ENCODE results near the gene NEUROG2. TPM values are rescaled to one million over a fixed set of nuclear protein-coding genes. Genes with fewer than 3 reads are reported as not detected.

Gene NEUROG2
- total RNA-seq, 2 experiments from 2014 or later, result not detected

DNA sequence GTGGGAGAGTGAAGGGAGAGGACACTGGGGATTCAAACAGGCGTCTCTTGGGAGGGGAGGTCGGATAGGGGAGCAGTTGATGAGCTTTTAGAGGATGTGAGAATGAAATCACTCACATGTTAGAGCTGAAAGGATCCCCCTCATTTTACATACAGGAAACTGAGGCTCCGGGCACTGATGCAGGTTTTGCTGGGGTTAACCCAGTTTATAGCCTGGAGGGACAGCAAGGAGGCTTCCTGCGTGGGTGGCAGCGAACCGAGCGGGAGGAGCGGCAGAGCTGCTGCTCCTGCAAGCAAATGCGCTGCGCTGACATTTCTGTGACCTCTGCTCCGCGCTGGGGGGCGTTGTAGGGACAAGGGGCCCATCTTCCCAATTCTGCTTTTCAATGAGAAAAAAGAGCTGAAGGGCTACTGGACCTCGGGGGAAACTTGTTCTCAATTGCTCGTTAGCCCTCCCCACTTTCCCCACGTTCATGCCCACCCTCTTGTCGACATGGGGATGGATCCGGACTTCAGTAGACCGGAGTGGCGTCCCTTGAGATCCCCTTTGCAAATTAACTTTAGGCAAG, 1.2 kb upstream of the NEUROG2 start:
- Mint-ChIP-seq H3K36me3 (no peaks in the 10 kb centered on the region), H3K27me3 (peaks cover 88% of the 10 kb centered on the region), H3K9me3 (no peaks in the 10 kb centered on the region), H3K4me3 (peak overlapping the region; percentile 80), H3K4me1 (peaks cover 51% of the 10 kb centered on the region), H3K27ac (no peak overlapping the region)
- POLR2A ChIA-PET, result interaction anchor here (2.6 kb wide), 1 partner anchor 231 kb away, joined by 16 read pairs; the partner anchor contains the start of gene TIFA
- ATAC-seq (ENCODE audit: low read depth) (no peak), DNase-seq (peak; percentile 57)

DNA sequence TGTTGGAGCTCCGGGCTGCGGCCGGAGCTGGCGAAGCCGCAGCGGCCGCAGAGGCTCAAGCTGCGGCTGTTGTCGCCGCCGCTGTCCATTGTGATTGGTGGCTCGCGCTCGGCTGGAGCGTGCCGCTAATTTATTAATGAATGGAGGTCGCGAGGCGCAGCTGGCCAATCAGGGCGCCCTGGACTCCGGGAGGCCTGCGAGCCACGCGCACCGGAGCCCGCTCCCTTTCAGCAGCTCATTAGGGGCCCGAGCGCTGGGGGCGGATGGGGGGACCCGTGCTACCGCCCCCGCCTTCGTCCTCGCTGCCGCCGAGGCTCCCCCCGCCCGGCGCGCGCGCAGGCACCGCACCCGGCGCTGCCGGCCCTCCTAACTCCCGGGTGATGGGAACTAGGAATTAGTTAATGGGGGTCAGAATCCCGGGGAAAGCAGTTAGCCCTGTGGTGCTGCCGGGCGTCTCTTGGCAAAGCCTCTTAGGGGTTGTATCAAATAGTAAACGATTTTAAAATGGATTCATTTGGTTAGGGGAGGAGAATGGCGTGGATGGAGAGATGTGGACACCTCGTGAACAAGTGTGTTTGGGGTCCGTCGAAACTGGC, 589 bp upstream of the NEUROG2 start:
- ATAC-seq (ENCODE audit: low read depth) (no peak), DNase-seq (peak; percentile 47)
- POLR2A ChIA-PET, result interaction anchor here (0.6 to 2.6 kb wide), 2 partner anchors 54 to 230 kb away, joined by 7 to 16 read pairs; partner anchors contain the start of gene TIFA
- Mint-ChIP-seq H3K9me3 (no peaks in the 10 kb centered on the region), H3K36me3 (no peaks in the 10 kb centered on the region), H3K27me3 (peaks cover 88% of the 10 kb centered on the region), H3K4me1 (peaks cover 51% of the 10 kb centered on the region), H3K27ac (no peak overlapping the region), H3K4me3 (peak overlapping the region; percentile 94)

GRCh38 chr4:112515198-112516065, 548 bp downstream of the NEUROG2 start:
- ATAC-seq (ENCODE audit: low read depth) (peak; percentile 61), DNase-seq (peak; percentile 70)
- Mint-ChIP-seq H3K4me3 (peak overlapping the region; percentile 94), H3K36me3 (no peaks in the 10 kb centered on the region), H3K9me3 (no peaks in the 10 kb centered on the region), H3K4me1 (peaks cover 47% of the 10 kb centered on the region), H3K27ac (peak overlapping the region; percentile 82), H3K27me3 (peaks cover 85% of the 10 kb centered on the region)
- POLR2A ChIA-PET, result interaction anchor here (2.6 kb wide), 1 partner anchor 229 kb away, joined by 16 read pairs; the partner anchor contains the start of gene TIFA

DNA sequence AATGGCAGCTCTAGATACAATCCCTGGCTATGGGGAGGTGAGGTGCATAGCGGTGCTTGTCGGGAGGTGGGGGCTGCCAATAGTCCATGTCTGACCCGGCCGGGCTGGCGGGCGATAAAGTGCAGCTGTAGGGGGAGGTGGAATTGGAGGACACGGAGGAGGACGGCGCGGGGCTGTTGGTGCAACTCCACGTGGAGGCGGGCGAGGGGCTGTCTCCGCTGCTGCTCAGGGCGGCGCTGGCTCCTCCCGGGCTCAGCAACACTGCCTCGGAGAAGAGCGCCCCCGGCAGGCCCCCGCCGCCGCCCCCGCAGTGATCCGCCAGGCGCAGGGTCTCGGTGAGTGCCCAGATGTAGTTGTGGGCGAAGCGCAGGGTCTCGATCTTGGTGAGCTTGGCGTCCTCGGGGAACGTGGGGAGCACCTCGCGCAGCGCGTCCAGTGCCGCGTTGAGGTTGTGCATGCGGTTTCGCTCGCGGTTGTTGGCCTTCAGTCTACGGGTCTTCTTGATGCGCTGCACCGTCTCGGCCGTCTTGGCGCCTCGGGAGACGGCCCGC, 1.3 kb downstream of the NEUROG2 start:
- Mint-ChIP-seq H3K9me3 (no peaks in the 10 kb centered on the region), H3K27me3 (peaks cover 84% of the 10 kb centered on the region), H3K36me3 (no peaks in the 10 kb centered on the region), H3K4me1 (peaks cover 44% of the 10 kb centered on the region), H3K27ac (no peak overlapping the region), H3K4me3 (peak overlapping the region; percentile 94)
- no peak for DNase-seq
- ATAC-seq (ENCODE audit: low read depth), result no peak
- POLR2A ChIA-PET, result interaction anchor here (1.0 kb wide), 1 partner anchor 229 kb away, joined by 4 read pairs; the partner anchor contains the start of gene TIFA

GRCh38 chr4:112513971-112514646, 1.9 kb downstream of the NEUROG2 start:
- ATAC-seq (ENCODE audit: low read depth) (no peak), DNase-seq (peak; percentile 29)
- Mint-ChIP-seq H3K36me3 (no peaks in the 10 kb centered on the region), H3K4me1 (peaks cover 49% of the 10 kb centered on the region), H3K27ac (no peak overlapping the region), H3K4me3 (peak overlapping the region; percentile 94), H3K9me3 (no peaks in the 10 kb centered on the region), H3K27me3 (peaks cover 84% of the 10 kb centered on the region)
- POLR2A ChIA-PET, result interaction anchor here (1.0 kb wide), 1 partner anchor 228 kb away, joined by 4 read pairs; the partner anchor contains the start of gene TIFA

GRCh38 chr4:112511803-112512118, 4.2 kb downstream of the NEUROG2 start:
- Mint-ChIP-seq H3K9me3 (no peaks in the 10 kb centered on the region), H3K4me3 (peak overlapping the region; percentile 10), H3K36me3 (no peaks in the 10 kb centered on the region), H3K4me1 (peaks cover 36% of the 10 kb centered on the region), H3K27me3 (peaks cover 83% of the 10 kb centered on the region), H3K27ac (no peak overlapping the region)
- POLR2A ChIA-PET, result no interaction called here
- DNase-seq, result no peak
- no peak for ATAC-seq (ENCODE audit: low read depth)

- Mint-ChIP-seq H3K4me1 (peaks cover 35% of the 10 kb centered on the region), H3K27me3 (peaks cover 83% of the 10 kb centered on the region), H3K36me3 (no peaks in the 10 kb centered on the region), H3K27ac (no peak overlapping the region), H3K9me3 (no peaks in the 10 kb centered on the region), H3K4me3 (peak overlapping the region; percentile 45)
- POLR2A ChIA-PET, result no interaction called here
- DNase-seq (peak; percentile 31), ATAC-seq (ENCODE audit: low read depth) (no peak)
Measured at GRCh38 chr4:112511093-112511802, 4.7 kb downstream of the NEUROG2 start.

DNA sequence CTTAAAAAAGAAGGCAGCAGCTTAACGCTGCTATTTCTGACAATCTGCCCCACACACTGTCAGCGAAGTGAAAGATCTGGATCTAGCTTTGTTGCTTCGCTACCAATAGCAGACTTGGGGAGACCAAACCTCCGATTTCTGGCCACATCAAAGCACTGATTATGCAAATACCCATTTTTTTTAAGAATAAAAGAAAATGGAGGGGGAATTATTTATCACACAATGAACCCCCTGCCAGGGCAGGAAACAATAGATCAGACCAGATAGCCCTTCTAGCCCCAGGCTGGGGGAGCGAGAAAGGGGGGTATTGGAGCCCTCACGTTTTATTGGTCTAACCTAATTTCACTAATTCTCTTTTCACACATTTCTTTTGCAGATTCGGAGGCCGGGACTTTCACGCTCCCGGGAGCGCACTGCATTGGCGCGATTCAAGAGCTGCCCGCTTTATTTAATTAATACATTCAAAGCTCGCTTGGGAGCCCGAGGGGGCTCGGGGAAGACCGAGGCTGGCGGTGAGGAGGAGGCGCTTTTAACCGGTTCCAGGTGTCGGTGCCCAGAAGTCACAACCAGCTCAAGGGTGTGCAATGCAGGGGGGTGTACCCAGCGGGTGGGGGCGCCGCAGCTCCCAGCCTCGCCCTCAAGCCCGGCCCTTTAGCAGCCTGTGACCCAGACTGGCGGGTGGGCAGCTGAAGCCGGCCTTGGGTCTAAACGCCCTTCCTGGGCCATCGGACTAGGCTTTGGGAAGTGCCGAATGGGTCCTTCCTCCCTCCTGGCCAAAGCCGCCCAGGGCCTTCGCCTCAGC, 5.5 kb downstream of the NEUROG2 start:
- no peak overlapping the region for H3K27ac Mint-ChIP-seq
- H3K4me3 Mint-ChIP-seq, result peak overlapping the region; percentile 67
- POLR2A ChIA-PET, result no interaction called here
- no peaks in the 10 kb centered on the region for H3K36me3 Mint-ChIP-seq
- DNase-seq, result peak; percentile 39
- H3K27me3 Mint-ChIP-seq, result peaks cover 86% of the 10 kb centered on the region
- no peaks in the 10 kb centered on the region for H3K9me3 Mint-ChIP-seq
- H3K4me1 Mint-ChIP-seq, result peaks cover 35% of the 10 kb centered on the region
- no peak for ATAC-seq (ENCODE audit: low read depth)

DNA sequence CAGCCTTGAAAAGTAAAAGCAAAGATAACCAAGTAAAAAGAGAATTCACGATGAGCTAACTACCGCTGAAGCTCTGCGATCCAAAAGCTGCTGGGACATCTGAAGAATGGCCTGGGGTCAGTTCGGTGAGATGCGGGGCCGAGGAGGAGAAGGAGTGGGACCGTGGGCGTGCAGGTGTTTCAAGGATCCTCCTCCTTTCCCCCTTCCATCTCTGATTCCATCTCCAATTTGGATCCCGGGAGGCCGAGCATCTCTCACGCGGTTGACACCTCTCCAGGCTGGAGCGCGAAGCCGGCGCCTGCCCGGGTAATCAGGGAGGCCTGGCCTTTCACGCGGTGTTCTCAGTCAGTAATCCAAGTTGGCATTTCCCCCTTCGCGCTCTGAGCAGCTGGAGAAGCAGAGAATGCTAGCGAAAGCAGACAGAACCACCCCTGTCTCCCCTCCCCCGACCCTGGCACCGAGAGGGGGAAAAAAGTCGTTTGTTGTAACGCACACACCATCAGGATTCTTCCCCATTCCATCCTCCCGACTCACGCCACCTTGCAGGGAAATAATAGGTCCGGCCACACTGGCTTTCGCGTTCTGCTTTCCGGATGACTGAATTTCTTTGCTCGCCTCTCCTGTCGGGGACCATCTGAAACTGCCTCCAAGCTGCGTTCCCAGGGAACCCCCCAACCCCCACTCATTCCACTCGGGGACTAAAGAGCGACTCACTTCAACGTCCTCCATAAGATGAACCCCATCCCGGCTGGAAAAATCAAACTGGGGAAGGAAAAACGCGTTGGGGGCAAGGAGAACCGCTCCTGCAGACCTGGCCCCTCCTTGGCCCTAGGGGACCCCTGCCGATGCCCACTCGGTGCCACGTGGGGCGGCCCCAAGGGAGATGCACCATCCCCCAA, 6.5 kb downstream of the NEUROG2 start:
- no peak overlapping the region for H3K27ac Mint-ChIP-seq
- H3K4me3 Mint-ChIP-seq, result peak overlapping the region; percentile 71
- DNase-seq (peak; percentile 37), ATAC-seq (ENCODE audit: low read depth) (no peak)
- POLR2A ChIA-PET, result no interaction called here
- H3K27me3 Mint-ChIP-seq, result peaks cover 88% of the 10 kb centered on the region
- H3K4me1 Mint-ChIP-seq, result peaks cover 32% of the 10 kb centered on the region
- no peaks in the 10 kb centered on the region for H3K9me3 Mint-ChIP-seq
- H3K36me3 Mint-ChIP-seq, result no peaks in the 10 kb centered on the region

DNA sequence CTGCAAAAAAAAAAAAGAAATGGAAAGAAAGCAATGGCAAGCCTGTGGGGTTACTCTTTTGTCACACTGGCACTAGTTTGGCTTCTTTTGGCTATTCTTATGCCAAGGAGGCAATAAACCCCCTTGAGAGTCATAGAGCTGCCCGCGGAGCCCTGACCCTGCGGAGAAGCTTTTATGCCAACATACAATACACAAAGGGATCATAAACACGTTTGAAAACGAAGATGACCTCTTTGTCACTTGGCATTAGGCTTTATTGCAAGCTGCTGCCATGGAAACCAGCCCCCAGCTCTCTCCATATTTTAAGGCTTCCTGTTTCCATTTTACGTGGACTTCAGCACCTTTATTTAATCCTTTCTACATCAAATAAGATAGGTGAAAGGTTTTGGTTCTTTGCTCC, 7.6 kb downstream of the NEUROG2 start:
- peaks cover 86% of the 10 kb centered on the region for H3K27me3 Mint-ChIP-seq
- H3K36me3 Mint-ChIP-seq, result no peaks in the 10 kb centered on the region
- H3K4me3 Mint-ChIP-seq, result peak overlapping the region; percentile 26
- DNase-seq (no peak), ATAC-seq (ENCODE audit: low read depth) (no peak)
- H3K27ac Mint-ChIP-seq, result no peak overlapping the region
- H3K9me3 Mint-ChIP-seq, result no peaks in the 10 kb centered on the region
- H3K4me1 Mint-ChIP-seq, result peaks cover 25% of the 10 kb centered on the region
- POLR2A ChIA-PET, result no interaction called here

GRCh38 chr4:112504807-112505206, 11.2 kb downstream of the NEUROG2 start:
- no peaks in the 10 kb centered on the region for H3K36me3 Mint-ChIP-seq
- no peak overlapping the region for H3K4me3 Mint-ChIP-seq
- H3K27ac Mint-ChIP-seq, result no peak overlapping the region
- DNase-seq (no peak), ATAC-seq (ENCODE audit: low read depth) (no peak)
- H3K4me1 Mint-ChIP-seq, result peaks cover 9% of the 10 kb centered on the region
- POLR2A ChIA-PET, result no interaction called here
- H3K27me3 Mint-ChIP-seq, result peaks cover 73% of the 10 kb centered on the region
- no peaks in the 10 kb centered on the region for H3K9me3 Mint-ChIP-seq

All from activated naive CD8-positive, alpha-beta T cell treated with anti-CD3 and anti-CD28 coated beads, Interleukin-2, amount 10 ng/mL, durations not matched to agents 7 days and 5 days (primary cell).